Stimulated activated effector memory CD8-positive, alpha-beta T cell treated with anti-CD3 and anti-CD28 coated beads, Interleukin-12 subunit alpha, Interleukin-12 subunit beta, amount 100 ng/mL, for 72 hours (primary cell): ENCODE measurements around the gene KLF8.

Source experiments
- ATAC-seq: fragments of 150-1000 bp; cut with Tn5 transposase; 2 replicates; pipeline ENCODE4 v1.10.0; 2021
- DNase-seq, 2 donors: peaks; one replicate each; pipeline ENCODE4 v3.0.0; 2021 to 2022; ENCODE audit warnings: low spot score in 2 of 2
- H3K27ac Mint-ChIP-seq: one replicate; pipeline ENCODE4 v1.8.0; 2022; ENCODE audit warnings: mild to moderate bottlenecking, mixed read lengths
- H3K36me3 Mint-ChIP-seq: one replicate; pipeline ENCODE4 v1.8.0; 2022; ENCODE audit warnings: mild to moderate bottlenecking, mixed read lengths
- H3K4me1 Mint-ChIP-seq: one replicate; pipeline ENCODE4 v1.8.0; 2022; ENCODE audit warnings: mixed read lengths
- H3K4me3 Mint-ChIP-seq: one replicate; pipeline ENCODE4 v1.8.0; 2022; ENCODE audit warnings: mild to moderate bottlenecking, mixed read lengths
- H3K9me3 Mint-ChIP-seq: one replicate; pipeline ENCODE4 v1.8.0; 2022; ENCODE audit warnings: mixed read lengths

The KLF8 gene

DNA sequence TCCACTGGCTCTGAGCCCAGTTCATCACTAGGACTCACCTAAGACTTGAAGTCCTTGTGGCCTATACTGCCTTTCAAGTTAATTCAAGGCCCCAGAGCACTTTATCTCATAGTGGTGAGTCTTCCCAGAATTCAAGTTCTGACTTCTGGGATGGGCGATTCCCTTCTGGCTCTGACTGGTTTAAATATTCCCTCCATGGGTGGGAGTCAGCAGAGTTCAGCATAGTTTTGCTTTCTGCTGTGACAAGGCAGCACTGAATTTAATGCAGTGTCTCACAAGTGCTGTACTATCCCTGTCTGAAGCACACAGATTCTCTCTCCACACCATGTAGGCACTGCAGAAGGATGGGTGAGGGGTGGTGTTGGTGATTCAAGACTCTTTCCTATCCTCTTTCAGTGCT is 46.5 kb downstream of the KLF8 start:
- Mint-ChIP-seq H3K9me3 (no peaks in the 10 kb centered on the region), H3K4me1 (no peaks in the 10 kb centered on the region), H3K4me3 (no peak overlapping the region), H3K27ac (no peak overlapping the region), H3K36me3 (no peaks in the 10 kb centered on the region)
- ATAC-seq (no peak), DNase-seq (no peak)

DNA sequence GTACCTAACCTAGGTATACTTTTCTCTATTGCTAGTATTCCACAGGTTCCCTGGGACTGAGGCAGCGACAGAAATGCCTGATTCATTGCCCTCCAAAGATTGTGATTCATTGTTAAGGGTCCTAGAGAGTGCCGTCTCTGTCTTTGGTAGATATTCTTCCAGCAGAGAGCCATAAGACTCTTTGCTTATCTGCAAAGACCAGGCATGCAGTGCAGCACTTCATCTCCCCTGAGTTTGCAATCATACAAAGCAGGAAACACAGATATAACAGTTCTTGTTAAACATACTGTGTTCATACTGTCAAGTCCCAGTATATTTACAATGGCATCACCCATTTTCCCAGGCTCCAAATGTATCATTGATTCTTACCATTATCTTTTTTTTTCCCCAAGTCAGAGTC is 47.7 kb downstream of the KLF8 start:
- H3K4me3 Mint-ChIP-seq = no peak overlapping the region
- no peak for DNase-seq
- H3K36me3 Mint-ChIP-seq = no peaks in the 10 kb centered on the region
- H3K27ac Mint-ChIP-seq = no peak overlapping the region
- H3K4me1 Mint-ChIP-seq = no peaks in the 10 kb centered on the region
- H3K9me3 Mint-ChIP-seq = no peaks in the 10 kb centered on the region
- ATAC-seq = no peak

DNA sequence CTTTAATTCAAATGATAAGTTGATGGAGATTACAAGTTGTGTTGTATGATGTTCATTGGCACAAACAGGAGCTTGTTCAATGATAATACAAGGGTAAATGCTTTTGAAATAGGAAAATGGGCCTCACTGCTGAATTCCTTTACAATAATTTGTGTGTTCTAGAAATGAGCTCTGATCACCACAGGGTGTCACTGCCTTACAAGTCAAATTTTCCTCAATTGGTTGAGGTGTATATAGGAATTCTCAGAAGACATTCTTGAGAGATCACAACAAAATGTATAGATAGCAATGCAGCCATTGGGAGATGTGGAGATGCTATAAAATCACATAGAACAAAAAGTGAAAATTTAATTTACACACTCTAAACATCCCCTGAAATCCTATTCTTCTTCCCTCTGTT is 49.6 kb downstream of the KLF8 start:
- DNase-seq (no peak), ATAC-seq (no peak)
- Mint-ChIP-seq H3K9me3 (no peaks in the 10 kb centered on the region), H3K36me3 (no peaks in the 10 kb centered on the region), H3K27ac (no peak overlapping the region), H3K4me3 (no peak overlapping the region), H3K4me1 (no peaks in the 10 kb centered on the region)

DNA sequence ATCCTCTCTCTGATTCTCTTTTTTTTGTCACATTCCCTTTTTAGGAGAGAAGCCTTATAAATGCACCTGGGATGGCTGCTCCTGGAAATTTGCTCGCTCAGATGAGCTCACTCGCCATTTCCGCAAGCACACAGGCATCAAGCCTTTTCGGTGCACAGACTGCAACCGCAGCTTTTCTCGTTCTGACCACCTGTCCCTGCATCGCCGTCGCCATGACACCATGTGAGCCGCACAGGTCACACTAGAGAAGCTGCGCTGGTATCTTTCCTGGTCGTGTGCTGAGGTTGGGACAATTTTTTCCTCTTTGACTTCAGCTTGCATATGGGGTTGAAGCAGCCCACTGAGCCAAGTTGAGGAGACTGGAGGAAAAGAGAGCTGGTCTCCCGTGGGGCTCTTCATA is 52.1 kb downstream of the KLF8 start:
- no peaks in the 10 kb centered on the region for H3K9me3 Mint-ChIP-seq
- H3K4me3 Mint-ChIP-seq = no peak overlapping the region
- DNase-seq (no peak), ATAC-seq (no peak)
- no peaks in the 10 kb centered on the region for H3K4me1 Mint-ChIP-seq
- no peaks in the 10 kb centered on the region for H3K36me3 Mint-ChIP-seq
- H3K27ac Mint-ChIP-seq = no peak overlapping the region

DNA sequence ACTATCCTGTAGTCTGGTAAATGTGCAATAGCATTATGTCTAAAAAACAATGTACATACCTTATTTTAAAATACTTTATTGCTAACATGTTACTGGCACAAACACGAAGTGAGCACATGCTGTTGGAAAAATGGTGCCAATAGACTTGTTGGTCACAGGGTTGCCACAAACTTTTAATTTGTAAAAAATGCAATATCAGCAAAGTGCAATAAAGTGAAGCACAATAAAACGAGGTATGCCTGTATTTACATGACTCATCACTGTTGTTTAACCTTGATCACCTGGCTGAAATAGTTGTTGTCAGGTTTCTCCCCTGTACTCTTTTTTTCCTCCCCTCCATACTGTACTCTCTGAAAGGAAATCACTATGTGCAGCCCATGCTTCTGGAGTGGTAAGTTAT is 56.5 kb downstream of the KLF8 start:
- no peaks in the 10 kb centered on the region for H3K4me1 Mint-ChIP-seq
- DNase-seq (no peak), ATAC-seq (no peak)
- H3K27ac Mint-ChIP-seq = no peak overlapping the region
- no peak overlapping the region for H3K4me3 Mint-ChIP-seq
- no peaks in the 10 kb centered on the region for H3K9me3 Mint-ChIP-seq
- H3K36me3 Mint-ChIP-seq = no peaks in the 10 kb centered on the region

DNA sequence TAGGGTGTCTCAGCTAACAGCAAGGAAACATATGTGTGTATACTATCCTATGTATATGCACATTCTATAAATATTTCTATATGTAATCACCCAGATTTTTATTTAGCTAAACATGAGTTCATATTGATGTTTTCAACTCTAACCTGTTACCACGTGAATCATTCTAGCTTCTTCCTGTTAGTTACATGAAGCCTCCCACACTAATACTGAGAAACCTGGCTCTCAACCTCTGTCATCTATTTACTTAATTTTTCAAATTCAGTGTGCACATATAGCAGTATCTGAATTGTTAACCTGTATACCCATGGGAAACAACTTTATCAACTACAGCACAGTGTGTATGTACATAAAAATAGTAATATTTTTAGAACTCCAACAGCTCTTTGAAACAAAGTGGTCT is 57.3 kb downstream of the KLF8 start:
- peaks cover 4% of the 10 kb centered on the region for H3K9me3 Mint-ChIP-seq
- no peaks in the 10 kb centered on the region for H3K36me3 Mint-ChIP-seq
- H3K4me3 Mint-ChIP-seq = no peak overlapping the region
- H3K4me1 Mint-ChIP-seq = no peaks in the 10 kb centered on the region
- DNase-seq (no peak), ATAC-seq (peak; percentile 43)
- no peak overlapping the region for H3K27ac Mint-ChIP-seq

DNA sequence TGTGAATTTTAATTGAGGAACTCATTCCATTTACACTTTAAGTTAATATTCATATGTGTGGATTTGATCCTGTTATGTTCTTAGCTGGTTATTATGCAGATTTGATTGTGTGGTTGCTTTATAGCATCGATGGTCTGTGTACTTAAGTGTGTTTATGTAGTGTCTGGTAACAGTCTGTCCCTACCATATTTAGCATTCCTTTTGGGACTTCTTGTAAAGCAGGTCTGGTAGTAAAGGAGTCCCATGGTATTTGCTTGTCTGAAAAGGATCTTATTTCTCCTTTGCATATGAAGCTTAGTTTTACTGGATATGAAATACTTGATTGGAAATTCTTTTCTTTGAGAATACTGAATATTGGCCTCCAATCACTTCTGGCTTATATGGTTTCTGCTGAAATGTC is 76.6 kb downstream of the KLF8 start:
- DNase-seq (no peak), ATAC-seq (no peak)
- Mint-ChIP-seq H3K4me3 (no peak overlapping the region), H3K9me3 (no peaks in the 10 kb centered on the region), H3K4me1 (no peaks in the 10 kb centered on the region), H3K27ac (no peak overlapping the region), H3K36me3 (no peaks in the 10 kb centered on the region)

DNA sequence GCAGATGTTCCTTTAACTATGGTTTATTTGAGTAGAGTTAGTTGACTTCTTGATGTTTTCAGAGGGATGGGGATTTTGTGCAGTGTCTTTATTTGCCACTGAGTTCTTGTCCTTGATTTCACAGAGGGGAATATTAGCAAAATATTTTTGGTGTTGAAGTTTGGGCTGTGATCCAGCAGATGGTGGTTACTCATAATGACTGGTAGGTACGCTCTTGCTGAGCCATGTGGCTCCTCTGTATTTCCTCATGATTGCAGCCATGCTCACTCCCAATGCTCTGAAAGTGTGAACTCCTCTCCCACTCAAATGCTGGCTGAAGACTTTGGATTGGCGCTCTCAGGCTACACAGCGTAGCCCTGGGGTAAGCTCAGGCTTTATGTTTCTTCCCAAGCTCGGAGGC is 77.7 kb downstream of the KLF8 start:
- no peak for ATAC-seq
- H3K4me3 Mint-ChIP-seq = no peak overlapping the region
- no peaks in the 10 kb centered on the region for H3K9me3 Mint-ChIP-seq
- no peak overlapping the region for H3K27ac Mint-ChIP-seq
- no peaks in the 10 kb centered on the region for H3K36me3 Mint-ChIP-seq
- H3K4me1 Mint-ChIP-seq = no peaks in the 10 kb centered on the region
- DNase-seq = no peak

DNA sequence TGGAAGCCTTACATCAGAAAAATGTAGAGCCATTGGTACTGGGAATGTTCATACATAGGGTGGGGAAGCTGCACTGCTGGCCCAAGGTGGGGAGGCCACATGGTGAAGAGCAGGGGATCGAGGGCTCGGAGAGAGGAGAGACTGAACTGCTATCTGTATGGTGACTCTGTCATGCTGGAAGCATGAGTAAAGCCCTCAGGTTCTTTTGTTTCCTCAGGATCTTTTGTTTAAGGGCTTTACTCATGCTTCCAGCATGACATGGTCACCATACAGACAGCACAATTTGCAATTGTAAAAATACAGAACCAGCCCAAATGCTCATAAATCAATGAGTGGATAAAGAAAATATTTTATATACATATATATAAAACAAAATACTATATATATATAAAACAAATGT is 78.4 kb downstream of the KLF8 start:
- no peaks in the 10 kb centered on the region for H3K4me1 Mint-ChIP-seq

DNA sequence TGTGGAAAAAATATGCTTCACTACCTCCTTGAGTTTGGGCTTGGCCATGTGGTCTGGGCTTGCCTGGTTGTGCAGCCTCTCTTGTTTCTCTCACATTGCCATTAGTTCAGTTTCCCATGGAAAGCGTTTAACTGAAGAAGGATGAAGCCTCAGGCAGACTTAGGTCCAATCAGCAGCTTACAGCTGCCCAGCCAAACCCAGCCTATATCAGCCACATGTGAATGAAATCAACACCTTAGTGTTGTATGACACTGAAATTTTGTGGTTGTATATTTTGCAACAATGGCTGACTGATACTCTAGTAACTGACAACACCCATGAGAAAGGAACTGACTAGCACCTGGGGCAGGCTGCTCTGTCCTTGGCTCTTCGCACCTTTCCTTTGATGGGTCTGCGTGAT is 81.2 kb downstream of the KLF8 start:
- Mint-ChIP-seq H3K27ac (no peak overlapping the region), H3K4me3 (no peak overlapping the region), H3K9me3 (no peaks in the 10 kb centered on the region), H3K4me1 (no peaks in the 10 kb centered on the region), H3K36me3 (no peaks in the 10 kb centered on the region)
- DNase-seq = no peak
- no peak for ATAC-seq

More for the DNA sequence above, 78.4 kb downstream of the KLF8 start:
- H3K9me3 Mint-ChIP-seq = no peaks in the 10 kb centered on the region
- H3K36me3 Mint-ChIP-seq = no peaks in the 10 kb centered on the region
- ATAC-seq (no peak), DNase-seq (no peak)
- no peak overlapping the region for H3K27ac Mint-ChIP-seq
- H3K4me3 Mint-ChIP-seq = no peak overlapping the region

DNA sequence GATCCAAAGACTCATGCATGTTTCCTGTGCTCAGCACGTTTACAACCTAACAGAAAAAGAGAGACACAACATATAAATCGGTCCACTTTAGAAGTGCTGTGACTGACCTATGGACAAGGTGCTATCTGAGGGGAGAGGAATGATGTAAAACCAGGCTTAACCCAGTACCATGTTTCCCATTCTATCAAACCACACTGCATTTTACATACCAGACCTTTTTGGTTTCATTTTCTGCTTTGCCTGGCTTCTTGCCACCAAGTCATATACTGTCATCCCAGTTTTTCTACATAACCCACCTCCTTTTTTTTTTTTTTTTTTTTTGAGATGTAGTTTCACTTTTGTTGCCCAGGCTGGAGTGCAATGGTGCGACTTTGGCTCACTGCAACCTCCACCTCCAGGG is 82.2 kb downstream of the KLF8 start:
- H3K36me3 Mint-ChIP-seq = no peaks in the 10 kb centered on the region
- no peaks in the 10 kb centered on the region for H3K4me1 Mint-ChIP-seq
- no peak overlapping the region for H3K27ac Mint-ChIP-seq
- H3K9me3 Mint-ChIP-seq = no peaks in the 10 kb centered on the region
- ATAC-seq (peak; percentile 31), DNase-seq (no peak)
- H3K4me3 Mint-ChIP-seq = no peak overlapping the region

DNA sequence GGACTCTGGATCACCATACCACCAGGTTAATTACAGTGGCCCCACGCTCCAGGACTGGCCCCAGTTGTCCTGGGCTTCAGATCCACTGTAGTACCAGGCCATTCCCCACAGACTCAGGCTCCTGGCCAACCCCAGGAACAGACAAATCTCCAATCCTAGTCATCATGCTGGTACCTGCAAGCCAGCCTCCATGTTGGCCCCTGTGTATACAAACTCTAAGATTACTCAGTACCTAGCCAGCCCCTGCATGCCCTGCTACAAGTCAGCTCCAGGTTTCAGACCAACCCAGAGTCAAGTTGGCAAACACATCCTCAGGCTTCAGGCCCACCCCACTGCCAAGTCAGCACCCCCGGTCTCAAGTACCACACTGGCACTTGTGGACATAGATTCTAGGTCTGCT is 85.9 kb downstream of the KLF8 start:
- no peak overlapping the region for H3K4me3 Mint-ChIP-seq
- DNase-seq = no peak

DNA sequence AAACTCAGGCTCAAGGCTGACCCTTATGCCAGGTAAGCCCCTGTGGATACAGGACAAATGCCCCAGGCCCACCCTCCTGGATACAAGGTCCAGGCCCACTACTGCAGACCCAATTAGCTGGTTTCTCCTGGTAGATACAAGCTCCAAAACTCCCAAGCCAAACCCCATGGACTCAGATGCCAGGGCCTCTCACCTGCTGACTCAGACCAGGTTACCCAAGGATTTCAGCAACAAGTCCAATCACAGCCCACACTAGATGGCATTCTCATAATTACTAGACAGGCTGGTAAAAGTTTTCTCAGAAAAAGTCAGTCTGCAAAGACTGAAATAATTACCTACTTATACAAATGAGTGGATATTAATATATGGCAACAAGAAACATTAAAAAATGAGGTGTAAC is 87.0 kb downstream of the KLF8 start:
- Mint-ChIP-seq H3K4me1 (no peaks in the 10 kb centered on the region), H3K36me3 (no peaks in the 10 kb centered on the region), H3K4me3 (no peak overlapping the region), H3K27ac (no peak overlapping the region), H3K9me3 (no peaks in the 10 kb centered on the region)
- no peak for DNase-seq
- no peak for ATAC-seq

More for the DNA sequence above, 85.9 kb downstream of the KLF8 start:
- no peak for ATAC-seq
- Mint-ChIP-seq H3K9me3 (no peaks in the 10 kb centered on the region), H3K27ac (no peak overlapping the region), H3K4me1 (no peaks in the 10 kb centered on the region), H3K36me3 (no peaks in the 10 kb centered on the region)
